Measurements from ENCODE around the gene ALG5. TPM values are rescaled to one million over a fixed set of nuclear protein-coding genes. Genes with fewer than 3 reads are reported as not detected.

ALG5 gene
- total RNA-seq, 1 experiment from 2014 or later = 32.2 TPM

DNA sequence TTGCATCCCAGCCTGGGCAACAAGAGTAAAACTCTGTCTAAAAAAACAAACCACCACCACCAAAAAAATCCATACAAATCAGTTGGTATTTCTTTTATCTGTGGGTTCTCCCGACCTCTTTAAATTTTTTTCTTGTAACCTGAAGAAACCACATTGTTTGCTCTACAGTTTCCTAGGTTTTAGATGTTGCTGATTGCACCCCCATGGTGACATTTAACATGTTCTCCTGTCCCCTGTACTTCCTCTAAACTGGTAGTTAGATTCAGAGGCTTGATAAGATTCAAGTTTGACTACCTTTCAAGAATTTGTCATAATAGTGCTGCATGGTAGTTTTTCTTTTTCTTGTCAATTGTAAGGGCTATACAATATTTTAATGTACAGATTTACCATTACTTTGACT lies 24.0 kb downstream of the ALG5 start (continued):
- TF ChIP-seq, protein P1, sequence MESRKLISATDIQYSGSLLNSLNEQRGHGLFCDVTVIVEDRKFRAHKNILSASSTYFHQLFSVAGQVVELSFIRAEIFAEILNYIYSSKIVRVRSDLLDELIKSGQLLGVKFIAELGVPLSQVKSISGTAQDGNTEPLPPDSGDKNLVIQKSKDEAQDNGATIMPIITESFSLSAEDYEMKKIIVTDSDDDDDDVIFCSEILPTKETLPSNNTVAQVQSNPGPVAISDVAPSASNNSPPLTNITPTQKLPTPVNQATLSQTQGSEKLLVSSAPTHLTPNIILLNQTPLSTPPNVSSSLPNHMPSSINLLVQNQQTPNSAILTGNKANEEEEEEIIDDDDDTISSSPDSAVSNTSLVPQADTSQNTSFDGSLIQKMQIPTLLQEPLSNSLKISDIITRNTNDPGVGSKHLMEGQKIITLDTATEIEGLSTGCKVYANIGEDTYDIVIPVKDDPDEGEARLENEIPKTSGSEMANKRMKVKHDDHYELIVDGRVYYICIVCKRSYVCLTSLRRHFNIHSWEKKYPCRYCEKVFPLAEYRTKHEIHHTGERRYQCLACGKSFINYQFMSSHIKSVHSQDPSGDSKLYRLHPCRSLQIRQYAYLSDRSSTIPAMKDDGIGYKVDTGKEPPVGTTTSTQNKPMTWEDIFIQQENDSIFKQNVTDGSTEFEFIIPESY (IDR thresholded peaks at IDR 0.05; ENCODE audit: extremely low read depth, insufficient replicate concordance, low read length) = no peak
- TF ChIP-seq SIN3A (IDR thresholded peaks at IDR 0.05; ENCODE audit: low read depth) = no peak
- no peak for TF ChIP-seq SP1 (IDR thresholded peaks at IDR 0.05; ENCODE audit: low read depth)
- no peak for TF ChIP-seq EGR1 (IDR thresholded peaks at IDR 0.05; ENCODE audit: low read depth)
- no peak for TF ChIP-seq CEBPB (IDR thresholded peaks at IDR 0.05; ENCODE audit: low read depth)
- TF ChIP-seq EZH2 (IDR thresholded peaks at IDR 0.05) = no peak
- no peak for TF ChIP-seq SRF (IDR thresholded peaks at IDR 0.05; ENCODE audit: low read depth)
- no peak for TF ChIP-seq POLR2AphosphoS5 (IDR thresholded peaks at IDR 0.05; ENCODE audit: low read depth, low read length)

DNA sequence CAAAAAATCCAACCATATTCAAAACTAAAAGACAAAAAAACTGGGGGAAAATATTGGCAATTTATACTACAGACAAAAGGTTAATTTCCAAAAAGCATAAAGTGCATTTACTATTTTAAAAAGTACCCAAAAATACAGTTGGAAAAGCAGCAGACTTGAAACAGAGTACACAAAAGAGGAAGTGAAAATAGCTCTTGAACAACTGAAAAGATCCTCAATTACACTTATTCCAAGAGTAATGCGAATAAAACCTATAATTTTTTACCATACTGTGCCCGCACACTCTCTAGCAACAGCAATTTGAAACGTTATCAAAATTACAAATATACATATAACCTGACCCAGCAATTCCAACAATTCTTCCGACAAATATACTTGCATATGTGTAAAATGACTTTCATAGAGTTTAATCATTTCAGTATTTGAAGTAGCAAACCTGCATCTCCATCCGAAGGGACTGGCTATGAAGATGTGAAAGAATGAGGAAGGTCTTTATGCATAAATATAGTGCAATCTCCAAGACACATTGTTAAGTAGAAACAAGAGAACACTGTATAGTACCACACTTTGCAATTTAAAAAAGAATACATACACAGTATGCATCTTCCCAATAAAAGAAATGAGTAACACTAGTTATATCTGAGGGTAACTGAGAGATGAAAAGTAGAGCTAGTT lies 25.4 kb downstream of the ALG5 start:
- POLR2A ChIA-PET = interaction anchor here (0.6 to 0.7 kb wide), 3 partner anchors 151 to 631 kb away, joined by 3 to 5 read pairs (median 3); no protein-coding TSS in a partner anchor
- no peak overlapping the region for H3K9ac ChIP-seq (ENCODE audit: low read length)
- no peak overlapping the region for H2AFZ ChIP-seq (ENCODE audit: low read depth, low read length, poor library complexity, severe bottlenecking)
- H3K4me2 ChIP-seq (ENCODE audit: low read length) = no peak overlapping the region
- CTCF ChIA-PET = no interaction called here
- H3K79me2 ChIP-seq (ENCODE audit: insufficient read depth, low read length) = peaks cover 8% of the 10 kb centered on the region; the same call in 1 of the 2 replicates
- H3K4me1 ChIP-seq (ENCODE audit: control insufficient read depth in 1 of 2, insufficient read depth in 2 of 2, low read length in 2 of 2) = no peaks in the 10 kb centered on the region
- ATAC-seq = no peak
- H3K9me3 ChIP-seq (ENCODE audit: control insufficient read depth in 1 of 2, insufficient read depth in 1 of 2, low read depth in 1 of 2, low read length in 2 of 2) = peaks cover 9 to 12% of the 10 kb centered on the region in 2 experiments; a peak in 2 of 4 replicates
- intact Hi-C loops (cut with micrococcal nuclease) = no loop called here
- no peaks in the 10 kb centered on the region for H3K27me3 ChIP-seq (ENCODE audit: insufficient read depth, low read length)
- RAD21 ChIA-PET (ENCODE audit: low non-redundant PET in 1 of 2, low total read pairs in 2 of 2, uncharacterized antibody in 2 of 2, unreplicated experiment in 2 of 2) = no interaction called here
- no TSS peak for BruUV-seq (replicated peaks)
- DNase-seq (ENCODE audit: low read depth, low spot score) = no peak
- H4K20me1 ChIP-seq (ENCODE audit: insufficient read depth) = no peaks in the 10 kb centered on the region
- H3K27ac ChIP-seq (ENCODE audit: low read depth, low read length) = no peak overlapping the region
- H3K4me3 ChIP-seq (replicated peaks in 1 of 2; ENCODE audit: low read depth in 1 of 2, low read length in 2 of 2) = no peak overlapping the region
- H3K36me3 ChIP-seq (ENCODE audit: control insufficient read depth in 1 of 2, insufficient read depth in 2 of 2, low read length in 2 of 2) = peaks cover 9 to 33% of the 10 kb centered on the region in 2 experiments
- no peaks in the 10 kb centered on the region for H3K9me2 ChIP-seq (ENCODE audit: insufficient read depth)
- TF ChIP-seq YY1 (IDR thresholded peaks at IDR 0.05; ENCODE audit: extremely low read depth, insufficient replicate concordance, low read depth, low read length) (no peak), SIN3A (IDR thresholded peaks at IDR 0.05; ENCODE audit: low read depth) (no peak), SP1 (IDR thresholded peaks at IDR 0.05; ENCODE audit: low read depth) (no peak), EZH2phosphoT487 (IDR thresholded peaks at IDR 0.05; ENCODE audit: borderline replicate concordance) (no peak), EZH2 (IDR thresholded peaks at IDR 0.05) (no peak), EGR1 (IDR thresholded peaks at IDR 0.05; ENCODE audit: low read depth) (no peak), CEBPB (IDR thresholded peaks at IDR 0.05; ENCODE audit: low read depth) (no peak), POLR2A (IDR thresholded peaks at IDR 0.05; ENCODE audit: borderline replicate concordance, extremely low read depth, insufficient read depth, insufficient read length) (no peak)
- TF ChIP-seq, protein P2, sequence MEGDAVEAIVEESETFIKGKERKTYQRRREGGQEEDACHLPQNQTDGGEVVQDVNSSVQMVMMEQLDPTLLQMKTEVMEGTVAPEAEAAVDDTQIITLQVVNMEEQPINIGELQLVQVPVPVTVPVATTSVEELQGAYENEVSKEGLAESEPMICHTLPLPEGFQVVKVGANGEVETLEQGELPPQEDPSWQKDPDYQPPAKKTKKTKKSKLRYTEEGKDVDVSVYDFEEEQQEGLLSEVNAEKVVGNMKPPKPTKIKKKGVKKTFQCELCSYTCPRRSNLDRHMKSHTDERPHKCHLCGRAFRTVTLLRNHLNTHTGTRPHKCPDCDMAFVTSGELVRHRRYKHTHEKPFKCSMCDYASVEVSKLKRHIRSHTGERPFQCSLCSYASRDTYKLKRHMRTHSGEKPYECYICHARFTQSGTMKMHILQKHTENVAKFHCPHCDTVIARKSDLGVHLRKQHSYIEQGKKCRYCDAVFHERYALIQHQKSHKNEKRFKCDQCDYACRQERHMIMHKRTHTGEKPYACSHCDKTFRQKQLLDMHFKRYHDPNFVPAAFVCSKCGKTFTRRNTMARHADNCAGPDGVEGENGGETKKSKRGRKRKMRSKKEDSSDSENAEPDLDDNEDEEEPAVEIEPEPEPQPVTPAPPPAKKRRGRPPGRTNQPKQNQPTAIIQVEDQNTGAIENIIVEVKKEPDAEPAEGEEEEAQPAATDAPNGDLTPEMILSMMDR (IDR thresholded peaks at IDR 0.05 in 2 of 3, conservative IDR thresholded peaks at IDR 0.05 in 1 of 3; ENCODE audit: borderline replicate concordance in 1 of 3, insufficient read depth in 1 of 3, low read depth in 2 of 3, low read length in 2 of 3) = no peak
- TF ChIP-seq, protein P3, sequence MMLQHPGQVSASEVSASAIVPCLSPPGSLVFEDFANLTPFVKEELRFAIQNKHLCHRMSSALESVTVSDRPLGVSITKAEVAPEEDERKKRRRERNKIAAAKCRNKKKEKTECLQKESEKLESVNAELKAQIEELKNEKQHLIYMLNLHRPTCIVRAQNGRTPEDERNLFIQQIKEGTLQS (IDR thresholded peaks at IDR 0.05) = no peak
- TF ChIP-seq, protein P4, sequence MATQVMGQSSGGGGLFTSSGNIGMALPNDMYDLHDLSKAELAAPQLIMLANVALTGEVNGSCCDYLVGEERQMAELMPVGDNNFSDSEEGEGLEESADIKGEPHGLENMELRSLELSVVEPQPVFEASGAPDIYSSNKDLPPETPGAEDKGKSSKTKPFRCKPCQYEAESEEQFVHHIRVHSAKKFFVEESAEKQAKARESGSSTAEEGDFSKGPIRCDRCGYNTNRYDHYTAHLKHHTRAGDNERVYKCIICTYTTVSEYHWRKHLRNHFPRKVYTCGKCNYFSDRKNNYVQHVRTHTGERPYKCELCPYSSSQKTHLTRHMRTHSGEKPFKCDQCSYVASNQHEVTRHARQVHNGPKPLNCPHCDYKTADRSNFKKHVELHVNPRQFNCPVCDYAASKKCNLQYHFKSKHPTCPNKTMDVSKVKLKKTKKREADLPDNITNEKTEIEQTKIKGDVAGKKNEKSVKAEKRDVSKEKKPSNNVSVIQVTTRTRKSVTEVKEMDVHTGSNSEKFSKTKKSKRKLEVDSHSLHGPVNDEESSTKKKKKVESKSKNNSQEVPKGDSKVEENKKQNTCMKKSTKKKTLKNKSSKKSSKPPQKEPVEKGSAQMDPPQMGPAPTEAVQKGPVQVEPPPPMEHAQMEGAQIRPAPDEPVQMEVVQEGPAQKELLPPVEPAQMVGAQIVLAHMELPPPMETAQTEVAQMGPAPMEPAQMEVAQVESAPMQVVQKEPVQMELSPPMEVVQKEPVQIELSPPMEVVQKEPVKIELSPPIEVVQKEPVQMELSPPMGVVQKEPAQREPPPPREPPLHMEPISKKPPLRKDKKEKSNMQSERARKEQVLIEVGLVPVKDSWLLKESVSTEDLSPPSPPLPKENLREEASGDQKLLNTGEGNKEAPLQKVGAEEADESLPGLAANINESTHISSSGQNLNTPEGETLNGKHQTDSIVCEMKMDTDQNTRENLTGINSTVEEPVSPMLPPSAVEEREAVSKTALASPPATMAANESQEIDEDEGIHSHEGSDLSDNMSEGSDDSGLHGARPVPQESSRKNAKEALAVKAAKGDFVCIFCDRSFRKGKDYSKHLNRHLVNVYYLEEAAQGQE (IDR thresholded peaks at IDR 0.05; ENCODE audit: low read depth) = no peak
